GM12864 (cell line): ENCODE results near the gene GPR4.

Source experiments
- DNase-seq: peaks from one replicate; pipeline ENCODE4 v3.0.0-alpha.2; 2011; ENCODE audit warnings: low read depth
- H3K4me3 ChIP-seq: 2 replicates; pipeline ENCODE4 v1.5.1; 2011; ENCODE audit warnings: mild to moderate bottlenecking, low read depth, low read length, control low read depth
- TF ChIP-seq, protein P1 (sequence below): IDR thresholded peaks from 2 replicates; pipeline ENCODE4 v1.5.1; 2011; ENCODE audit warnings: low read depth, mild to moderate bottlenecking, moderate library complexity, low read length, control low read depth, inconsistent platforms; ENCODE audit errors: missing control alignments

The GPR4 gene

DNA sequence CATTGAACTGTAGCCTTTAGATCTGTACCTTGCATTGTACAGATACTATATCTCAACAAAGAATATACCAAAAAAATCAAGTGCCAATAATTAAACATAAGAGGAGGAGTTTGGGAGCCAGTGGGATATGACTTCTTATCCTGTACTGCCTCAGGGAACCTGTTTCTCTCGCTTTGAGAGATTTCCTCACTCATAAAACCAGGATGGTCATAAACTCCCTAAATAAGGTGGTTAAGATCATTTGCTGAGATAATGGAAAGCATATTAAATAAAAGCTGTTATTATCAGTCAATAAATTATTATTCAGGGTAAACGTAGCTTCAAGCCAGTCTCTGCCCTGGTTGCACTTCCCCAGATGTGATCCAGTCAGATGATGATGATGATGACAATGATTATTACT lies 34.4 kb downstream of the GPR4 start:
- TF ChIP-seq, protein P1, sequence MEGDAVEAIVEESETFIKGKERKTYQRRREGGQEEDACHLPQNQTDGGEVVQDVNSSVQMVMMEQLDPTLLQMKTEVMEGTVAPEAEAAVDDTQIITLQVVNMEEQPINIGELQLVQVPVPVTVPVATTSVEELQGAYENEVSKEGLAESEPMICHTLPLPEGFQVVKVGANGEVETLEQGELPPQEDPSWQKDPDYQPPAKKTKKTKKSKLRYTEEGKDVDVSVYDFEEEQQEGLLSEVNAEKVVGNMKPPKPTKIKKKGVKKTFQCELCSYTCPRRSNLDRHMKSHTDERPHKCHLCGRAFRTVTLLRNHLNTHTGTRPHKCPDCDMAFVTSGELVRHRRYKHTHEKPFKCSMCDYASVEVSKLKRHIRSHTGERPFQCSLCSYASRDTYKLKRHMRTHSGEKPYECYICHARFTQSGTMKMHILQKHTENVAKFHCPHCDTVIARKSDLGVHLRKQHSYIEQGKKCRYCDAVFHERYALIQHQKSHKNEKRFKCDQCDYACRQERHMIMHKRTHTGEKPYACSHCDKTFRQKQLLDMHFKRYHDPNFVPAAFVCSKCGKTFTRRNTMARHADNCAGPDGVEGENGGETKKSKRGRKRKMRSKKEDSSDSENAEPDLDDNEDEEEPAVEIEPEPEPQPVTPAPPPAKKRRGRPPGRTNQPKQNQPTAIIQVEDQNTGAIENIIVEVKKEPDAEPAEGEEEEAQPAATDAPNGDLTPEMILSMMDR = no peak
- H3K4me3 ChIP-seq = no peak overlapping the region
- DNase-seq = no peak

DNA sequence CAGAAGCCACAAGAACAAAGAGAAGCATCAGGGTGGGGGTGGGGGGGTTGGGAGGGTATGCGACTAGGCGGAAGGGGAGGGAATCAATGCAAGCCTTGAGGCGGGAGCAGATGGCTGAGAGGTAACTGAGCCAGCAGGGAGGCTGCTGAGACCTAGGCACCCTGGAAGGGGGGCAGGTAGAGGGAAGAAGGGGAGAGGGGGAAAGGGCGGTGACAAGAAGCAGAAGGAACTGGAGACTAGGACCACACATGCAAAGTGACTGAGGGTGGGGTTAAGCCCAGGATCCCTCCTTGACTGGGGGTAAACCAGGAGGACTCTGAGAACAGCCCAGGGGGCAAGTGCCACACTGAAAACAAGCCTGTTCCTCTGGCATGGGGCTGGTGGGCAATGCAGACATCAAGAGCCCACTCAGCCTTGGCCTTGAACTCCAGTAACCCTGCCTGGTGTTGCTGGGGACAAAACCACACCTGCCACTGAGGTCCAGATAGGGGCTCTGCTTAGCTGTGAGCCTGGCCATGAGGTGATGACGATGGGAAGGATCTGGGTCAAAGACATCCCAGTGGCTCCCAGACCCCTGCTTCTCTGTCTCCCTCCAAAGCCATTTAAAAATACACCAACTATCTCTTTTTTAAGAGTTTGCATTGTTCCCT lies 37.8 kb downstream of the GPR4 start:
- no peak for DNase-seq
- no peak overlapping the region for H3K4me3 ChIP-seq
- TF ChIP-seq, protein P1 = no peak

DNA sequence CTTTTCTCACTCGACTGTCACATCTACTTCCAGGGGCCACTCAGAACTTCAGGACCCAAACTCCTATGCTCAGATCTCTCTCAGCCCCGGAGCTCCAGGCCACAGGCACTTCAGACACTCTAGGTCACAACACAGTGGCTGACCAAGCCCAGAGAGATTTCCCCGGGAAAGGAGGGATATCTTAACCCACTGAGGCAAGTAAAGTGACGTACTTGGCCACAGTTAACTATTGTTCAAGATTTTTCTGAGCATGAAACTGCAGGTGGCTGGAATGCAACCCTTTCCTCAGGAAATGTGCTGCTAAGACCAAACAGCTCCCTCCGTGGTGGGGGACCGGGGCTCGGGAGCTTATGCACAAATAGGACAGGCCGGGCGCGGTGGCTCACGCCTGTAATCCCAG lies 41.3 kb downstream of the GPR4 start:
- TF ChIP-seq, protein P1 = no peak
- no peak overlapping the region for H3K4me3 ChIP-seq
- DNase-seq = no peak

DNA sequence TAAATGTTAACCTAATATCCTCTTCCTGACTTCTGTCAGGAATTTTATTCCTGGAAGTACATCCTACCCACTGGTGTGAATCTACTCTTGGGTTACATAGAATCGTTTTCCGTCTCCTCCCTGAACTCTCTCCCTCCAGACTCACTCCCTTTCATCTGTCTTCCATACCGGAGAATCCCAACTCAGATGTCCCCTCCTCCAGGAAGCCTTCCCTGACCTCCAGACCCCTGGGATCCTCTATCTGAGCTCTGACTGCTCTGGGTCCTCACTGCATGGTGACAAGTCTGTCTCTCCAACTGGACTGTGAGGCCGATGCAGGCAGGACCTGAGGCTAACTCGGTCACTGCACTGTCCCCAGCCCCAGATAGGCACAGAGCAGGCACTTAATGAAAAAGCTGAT lies 42.0 kb downstream of the GPR4 start:
- TF ChIP-seq, protein P1 = no peak
- no peak for DNase-seq

DNA sequence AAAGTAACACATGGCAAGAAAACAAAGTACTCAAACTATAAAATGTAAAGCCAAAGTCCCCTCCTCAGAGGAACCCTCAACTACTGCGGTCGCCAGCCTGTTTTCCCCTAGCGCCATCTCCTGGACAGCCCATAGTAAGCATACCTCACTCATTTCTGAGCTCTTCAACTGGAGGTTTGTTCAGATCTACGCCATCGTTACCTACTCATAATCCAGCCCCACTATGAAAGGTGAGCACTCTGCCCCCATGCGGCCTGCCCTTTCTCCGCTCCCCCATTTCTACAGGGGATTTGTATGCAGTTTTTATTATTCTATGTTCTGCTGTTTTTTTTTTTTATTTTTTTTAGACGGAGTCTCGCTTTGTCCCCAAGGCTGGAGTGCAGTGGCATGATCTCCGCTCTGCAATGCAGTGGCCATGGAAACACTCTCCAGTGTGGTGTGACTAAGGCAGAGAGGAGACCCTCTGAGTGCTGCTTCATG lies 43.6 kb downstream of the GPR4 start:
- peak; percentile 47 for DNase-seq
- no peak overlapping the region for H3K4me3 ChIP-seq
- TF ChIP-seq, protein P1 = peak; percentile 80

More for the DNA sequence above, 42.0 kb downstream of the GPR4 start:
- no peak overlapping the region for H3K4me3 ChIP-seq

DNA sequence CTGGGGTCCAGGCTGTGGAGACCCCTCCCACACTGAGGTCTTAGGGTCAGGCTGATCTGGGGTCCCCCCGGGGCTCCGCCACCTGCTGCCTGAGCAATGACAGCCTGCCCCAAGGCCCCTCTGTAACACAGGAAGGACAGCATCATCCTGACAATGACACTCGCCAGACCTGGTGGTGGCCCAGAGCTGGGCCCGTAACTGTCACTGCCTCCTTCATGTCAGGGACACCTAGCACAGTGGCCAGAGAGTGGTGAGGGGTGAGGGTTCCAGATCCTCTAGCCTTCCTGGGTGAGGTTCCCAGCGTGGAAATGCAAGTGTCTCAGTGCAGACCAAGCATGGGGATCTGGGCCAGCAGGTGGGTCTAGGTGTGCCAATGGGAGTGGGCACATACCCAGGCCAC lies 45.2 kb downstream of the GPR4 start:
- TF ChIP-seq, protein P1 = no peak
- no peak overlapping the region for H3K4me3 ChIP-seq
- DNase-seq = no peak

DNA sequence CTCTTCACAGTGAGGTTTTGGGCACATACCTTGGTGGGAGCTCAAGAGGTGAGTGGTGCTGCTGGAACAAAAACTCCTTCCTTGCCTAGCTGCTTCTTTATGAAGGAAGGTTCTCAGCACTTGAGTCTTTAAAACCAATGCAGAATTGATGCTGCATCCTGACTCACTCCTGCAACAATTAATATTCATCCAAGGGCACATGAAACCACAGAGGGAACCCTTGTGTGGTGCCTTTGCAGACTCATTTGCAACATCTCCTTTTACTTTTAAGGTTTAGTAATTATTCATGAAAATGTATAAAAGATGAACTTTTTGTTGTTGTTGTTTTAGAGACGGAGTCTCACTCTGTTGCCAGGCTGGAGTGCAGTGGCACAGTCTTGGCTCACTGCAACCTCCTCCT lies 47.5 kb downstream of the GPR4 start:
- no peak overlapping the region for H3K4me3 ChIP-seq
- TF ChIP-seq, protein P1 = no peak
- DNase-seq = no peak
